ENCODE results near the gene HYPK. TPM values are rescaled to one million over a fixed set of nuclear protein-coding genes. Genes with fewer than 3 reads are reported as not detected.
"Not testable (repeated sequence)": the region's sequence is repeated elsewhere in the genome, so short reads cannot be mapped to it uniquely, and the experiment has no call there.

Gene HYPK
- total RNA-seq, 1 donor from 2014 or later, result 44.9 TPM

DNA sequence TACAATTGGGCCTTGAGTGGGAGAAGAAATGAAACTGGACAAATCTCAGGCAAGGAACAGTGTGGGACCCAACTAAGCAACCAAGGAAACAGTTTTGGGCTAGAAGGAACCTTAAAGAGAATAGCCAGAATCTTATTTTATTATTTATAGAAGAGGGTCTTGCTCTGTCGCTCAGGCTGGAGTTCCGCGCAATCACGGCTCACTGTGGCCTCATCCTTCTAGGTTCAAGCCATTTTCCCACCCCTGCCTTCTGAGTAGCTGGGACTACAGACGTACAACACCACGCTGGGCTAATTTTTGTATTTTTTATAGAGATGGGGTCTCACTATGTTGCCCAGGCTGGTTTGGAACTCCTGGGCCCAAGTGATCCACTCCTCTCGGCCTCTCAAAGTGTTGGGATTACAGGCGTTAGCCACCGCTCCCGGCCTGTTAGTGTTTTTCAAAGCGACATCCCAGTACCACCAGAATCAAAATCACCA lies 25.7 kb downstream of the HYPK start:
- Histone ChIP-seq H3K27ac (peak overlapping the region; percentile 86), H3K36me3 (no peaks in the 10 kb centered on the region), H3K27me3 (no peaks in the 10 kb centered on the region), H3K4me1 (peaks cover 48% of the 10 kb centered on the region), H3K9me3 (no peaks in the 10 kb centered on the region), H3K4me3 (peak overlapping the region; percentile 49 to 53)
- no peak for DNase-seq (ENCODE audit: extremely low spot score in 2 of 2)
- intact Hi-C loops (cut with DNase I), result no loop called here
- TF ChIP-seq POLR2AphosphoS5 (IDR thresholded peaks at IDR 0.05; ENCODE audit: insufficient read depth in 1 of 2, low read depth in 1 of 2), result no peak

DNA sequence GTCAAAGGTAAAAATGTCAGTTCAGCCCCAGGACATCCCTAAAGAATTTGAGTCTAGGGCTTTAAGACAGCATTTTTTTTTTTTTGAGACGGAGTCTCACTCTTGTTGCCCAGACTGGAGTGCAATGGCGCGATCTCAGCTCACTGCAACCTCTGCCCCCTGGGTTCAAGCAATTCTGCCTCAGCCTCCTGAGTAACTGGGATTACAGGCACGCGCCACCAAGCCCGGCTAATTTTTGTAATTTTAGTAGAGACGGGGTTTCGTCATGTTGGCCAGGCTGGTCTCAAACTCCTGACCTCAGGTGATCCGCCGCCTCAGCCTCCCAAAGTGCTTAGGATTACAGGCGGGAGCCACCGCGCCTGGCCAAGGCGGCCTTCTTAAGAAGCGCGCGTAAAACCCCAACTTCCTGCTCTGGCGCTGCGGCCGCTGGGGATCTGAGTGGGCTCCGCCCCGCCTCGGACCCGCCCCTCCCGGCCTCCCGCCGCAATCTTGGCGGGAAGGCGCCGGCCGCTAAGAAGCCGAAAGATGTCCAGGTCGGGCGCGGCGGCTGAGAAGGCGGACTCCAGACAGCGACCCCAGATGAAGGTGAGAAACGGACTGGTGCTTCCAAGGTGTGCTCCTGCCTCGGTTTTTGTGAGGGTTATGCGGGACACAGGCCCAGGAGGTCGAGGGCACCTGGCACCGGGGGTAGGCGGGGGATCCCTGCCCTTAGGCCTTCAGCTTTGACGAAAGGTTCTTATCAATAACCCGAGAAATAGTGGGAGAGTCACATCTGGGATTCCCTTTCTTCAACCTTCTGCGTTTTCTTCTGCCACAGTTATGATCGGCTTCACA lies 26.3 kb downstream of the HYPK start, which contains the start of gene WDR76:
TSS of gene WDR76 (plus strand) at position 495 of the 834 bp plus-strand sequence. CDS start at position 526, 31 bp downstream.
- Histone ChIP-seq H3K36me3 (no peaks in the 10 kb centered on the region), H3K27ac (peak within 1 kb of the TSS; percentile 86), H3K27me3 (no peaks in the 10 kb centered on the region), H3K9me3 (no peaks in the 10 kb centered on the region), H3K4me3 (peak within 1 kb of the TSS; percentile 49 to 53), H3K4me1 (peaks cover 44% of the 10 kb centered on the region)
- TF ChIP-seq POLR2A (IDR thresholded peaks at IDR 0.05) (no peak), POLR2AphosphoS5 (IDR thresholded peaks at IDR 0.05; ENCODE audit: insufficient read depth in 1 of 2, low read depth in 1 of 2) (peak; percentile 79 to 82)
- intact Hi-C loops (cut with DNase I), result no loop called here
- no peak for DNase-seq (ENCODE audit: extremely low spot score in 2 of 2)

GRCh38 chr15:43828061-43828657 lies 27.8 kb downstream of the HYPK start:
- Histone ChIP-seq H3K9me3 (no peaks in the 10 kb centered on the region), H3K4me1 (peaks cover 30% of the 10 kb centered on the region), H3K36me3 (no peaks in the 10 kb centered on the region), H3K27ac (no peak overlapping the region), H3K4me3 (no peak overlapping the region), H3K27me3 (no peaks in the 10 kb centered on the region)
- intact Hi-C loops (cut with DNase I), result no loop called here
- DNase-seq (ENCODE audit: extremely low spot score in 2 of 2), result no peak
- no peak for TF ChIP-seq POLR2A (IDR thresholded peaks at IDR 0.05)
- no peak for TF ChIP-seq CTCF (IDR thresholded peaks at IDR 0.05)
- no peak for TF ChIP-seq POLR2AphosphoS5 (IDR thresholded peaks at IDR 0.05; ENCODE audit: insufficient read depth in 1 of 2, low read depth in 1 of 2)

DNA sequence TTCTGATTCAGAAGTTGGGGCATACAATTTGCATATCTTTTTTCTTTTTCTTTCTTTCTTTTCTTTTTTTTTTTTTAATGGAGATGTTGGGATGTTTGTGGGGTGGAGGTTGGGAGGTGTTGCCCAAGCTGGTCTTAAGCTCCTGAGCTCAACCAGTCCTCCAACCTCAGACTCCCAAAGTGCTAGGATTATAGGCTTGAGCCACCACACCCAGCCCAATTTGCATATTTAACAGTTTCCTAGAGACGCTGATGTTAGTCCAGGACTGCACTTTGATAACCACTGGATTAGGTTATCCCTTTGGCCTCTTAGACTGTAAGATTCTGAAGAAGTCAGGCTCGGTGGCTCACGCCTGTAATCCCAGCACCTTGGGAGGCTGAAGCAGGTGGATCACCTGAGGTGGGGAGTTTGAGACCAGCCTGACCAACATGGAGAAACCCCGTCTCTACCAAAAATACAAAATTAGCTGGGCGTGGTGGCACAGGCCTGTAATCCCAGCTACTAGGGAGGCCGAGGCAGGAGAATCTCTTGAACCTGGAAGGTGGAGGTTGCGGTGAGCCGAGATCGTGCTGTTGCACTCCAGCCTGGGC lies 29.6 kb downstream of the HYPK start:
- intact Hi-C loops (cut with DNase I); H3K9me3 ChIP-seq; H3K36me3 ChIP-seq; DNase-seq (ENCODE audit: extremely low spot score in 2 of 2); H3K27ac ChIP-seq; H3K27me3 ChIP-seq; H3K4me3 ChIP-seq: not testable (repeated sequence)
- H3K4me1 ChIP-seq, result peaks cover 23% of the 10 kb centered on the region

DNA sequence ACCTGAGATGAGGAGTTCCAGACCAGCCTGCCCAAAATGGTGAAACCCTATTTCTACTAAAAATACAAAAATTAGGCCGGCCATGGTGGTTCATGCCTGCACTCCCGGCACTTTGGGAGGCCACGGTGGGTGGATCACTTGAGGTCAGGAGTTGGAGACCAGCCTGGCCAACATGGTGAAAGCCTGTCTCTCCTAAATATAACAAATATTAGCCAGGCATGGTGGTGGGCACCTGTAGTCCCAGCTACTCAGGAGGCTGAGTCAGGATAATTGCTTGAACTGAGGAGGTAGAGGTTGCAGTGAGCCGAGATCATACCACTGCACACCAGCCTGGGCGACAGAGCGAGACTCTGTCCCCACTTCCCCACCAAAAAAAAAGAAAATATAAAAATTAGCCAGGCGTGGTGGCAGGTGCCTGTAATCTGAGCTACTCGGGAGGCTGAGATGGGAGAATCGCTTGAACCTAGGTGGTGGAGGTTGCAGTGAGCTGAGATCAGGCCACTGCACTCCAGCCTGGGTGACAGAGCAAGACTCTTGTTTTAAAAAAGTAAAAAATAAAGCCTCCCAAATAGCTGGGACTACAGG lies 30.4 kb downstream of the HYPK start:
- H3K27me3 ChIP-seq; H3K4me3 ChIP-seq; H3K36me3 ChIP-seq; intact Hi-C loops (cut with DNase I); DNase-seq (ENCODE audit: extremely low spot score in 2 of 2); H3K9me3 ChIP-seq; H3K27ac ChIP-seq: not testable (repeated sequence)
- peaks cover 23% of the 10 kb centered on the region for H3K4me1 ChIP-seq

DNA sequence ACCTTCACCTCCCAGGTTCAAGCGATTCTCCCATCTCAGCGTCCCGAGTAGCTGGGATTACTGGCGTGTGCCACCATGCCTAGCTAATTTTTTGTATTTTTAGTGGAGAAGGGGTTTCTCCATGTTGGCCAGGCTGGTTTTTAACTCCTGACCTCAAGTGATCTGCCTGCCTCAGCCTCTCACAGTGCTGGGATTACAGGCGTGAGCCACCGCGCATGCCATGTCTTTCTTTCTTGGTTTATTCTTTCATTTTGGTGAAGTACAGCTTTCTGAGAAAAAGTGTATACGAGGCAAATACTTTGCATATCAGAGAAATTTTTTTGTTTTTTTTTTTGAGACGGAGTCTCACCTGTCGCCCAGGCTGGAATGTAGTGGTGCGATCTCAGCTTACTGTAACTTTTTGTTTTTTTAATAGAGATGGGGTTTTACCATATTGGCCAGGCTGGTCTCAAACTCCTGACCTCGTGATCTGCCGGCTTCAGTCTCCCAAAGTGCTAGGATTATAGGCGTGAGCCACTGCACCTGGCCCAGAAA lies 31.2 kb downstream of the HYPK start:
- H3K4me1 ChIP-seq, result peaks cover 16% of the 10 kb centered on the region
- DNase-seq (ENCODE audit: extremely low spot score in 2 of 2); H3K36me3 ChIP-seq; H3K9me3 ChIP-seq; H3K27me3 ChIP-seq; H3K27ac ChIP-seq; intact Hi-C loops (cut with DNase I); H3K4me3 ChIP-seq: not testable (repeated sequence)

DNA sequence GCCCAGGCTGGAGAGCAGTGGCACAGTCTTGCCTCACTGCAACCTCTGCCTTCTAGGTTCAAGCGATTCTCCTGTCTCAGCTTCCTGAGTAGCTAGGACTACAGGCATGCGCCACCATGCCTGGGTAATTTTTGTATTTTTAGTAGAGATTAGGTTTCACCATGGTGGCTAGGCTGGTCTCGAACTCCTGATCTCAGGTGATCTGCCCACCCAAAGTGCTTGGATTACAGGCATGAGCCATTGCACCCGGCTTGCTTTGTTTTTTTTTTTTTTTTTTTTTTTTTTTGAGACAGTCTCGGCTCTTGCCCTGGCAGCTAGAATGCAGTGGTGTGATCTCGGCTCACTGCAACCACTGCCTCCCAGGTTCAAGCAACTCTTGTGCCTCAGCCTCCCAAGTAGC lies 32.1 kb downstream of the HYPK start:
- H3K4me1 ChIP-seq; DNase-seq (ENCODE audit: extremely low spot score in 2 of 2); H3K9me3 ChIP-seq; H3K27ac ChIP-seq; intact Hi-C loops (cut with DNase I); H3K4me3 ChIP-seq; H3K36me3 ChIP-seq; H3K27me3 ChIP-seq: not testable (repeated sequence)

Data from vagina (tissue), 2 donors.